Measurements from ENCODE around the gene RAB3A.
"Not testable (repeated sequence)": the region's sequence is repeated elsewhere in the genome, so short reads cannot be mapped to it uniquely, and the experiment has no call there.

RAB3A gene

DNA sequence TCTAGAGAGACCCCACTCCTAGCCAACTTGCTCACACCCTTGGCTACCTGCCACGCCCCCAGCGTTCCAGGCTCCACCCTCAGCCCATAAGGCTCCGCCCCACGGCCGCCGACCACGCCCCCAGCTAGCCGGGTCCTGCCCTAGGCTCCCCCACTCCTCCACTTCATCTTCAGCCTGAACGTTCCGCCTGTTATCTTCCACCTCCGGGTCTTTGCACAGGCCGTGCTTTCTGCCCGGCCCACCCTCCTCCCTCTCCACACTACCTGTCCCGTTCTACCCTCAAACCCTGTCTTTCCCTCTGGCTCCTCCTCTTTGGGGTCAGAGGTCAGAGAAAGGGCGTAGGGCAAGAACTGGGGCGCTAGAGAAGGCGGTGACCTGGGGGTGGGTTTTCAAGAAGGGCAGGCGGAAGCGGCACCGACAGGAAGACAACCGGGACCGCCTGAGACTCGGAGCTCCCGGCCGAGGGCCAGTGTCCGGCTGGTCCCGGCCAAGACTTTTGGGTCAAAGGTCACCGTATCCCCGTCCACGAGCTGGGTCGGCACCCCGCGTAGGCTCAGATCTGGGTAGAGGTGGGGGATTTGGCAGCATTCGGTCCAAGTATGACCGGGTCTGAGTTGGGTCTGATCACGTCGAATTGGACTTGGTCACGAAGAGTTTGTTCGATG, 20.1 kb upstream of the RAB3A start:
- peak; percentile 65 for DNase-seq

DNA sequence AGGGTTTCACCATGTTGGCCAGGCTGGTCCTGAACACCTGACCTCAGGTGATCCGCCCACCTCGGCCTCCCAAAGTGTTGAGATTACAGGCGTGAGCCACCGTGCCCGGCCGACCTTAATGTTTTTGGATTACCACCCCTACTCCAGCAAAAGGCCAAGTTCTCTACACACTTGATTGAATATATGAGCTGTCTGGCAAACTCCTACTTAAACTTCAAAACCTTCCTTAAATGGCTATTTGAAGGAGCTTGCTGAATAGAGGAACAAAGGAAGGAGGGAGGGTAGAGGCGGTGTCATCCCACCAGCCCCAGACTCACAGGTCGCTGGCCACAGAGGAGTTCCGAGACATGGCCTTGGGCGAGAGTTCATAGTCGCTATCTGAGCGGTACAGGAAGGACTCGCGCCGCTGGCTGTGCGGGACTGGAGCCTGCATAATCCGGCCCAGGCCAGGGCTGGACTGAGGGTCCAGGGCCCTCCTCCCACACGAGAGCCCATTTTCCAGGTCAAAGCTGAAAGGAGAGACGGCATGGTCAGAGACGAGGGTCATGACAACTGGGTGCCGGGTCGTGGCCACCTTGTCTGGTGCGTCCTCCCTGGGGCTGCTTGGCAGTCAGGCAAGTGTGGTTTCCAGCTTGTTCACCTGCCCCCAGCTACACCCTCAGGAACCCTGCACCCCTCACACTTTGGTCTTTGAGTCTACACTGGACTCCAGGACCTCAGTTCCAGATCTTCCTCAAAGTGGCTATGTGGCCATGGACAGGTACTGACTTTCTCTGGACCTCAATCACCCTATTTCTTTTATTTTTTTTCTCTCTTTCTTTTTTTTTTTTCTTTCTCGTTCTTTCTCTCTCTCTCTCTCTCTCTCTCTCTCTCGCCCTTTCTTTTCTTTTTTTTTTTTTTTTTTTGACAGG, 18.2 kb upstream of the RAB3A start:
- DNase-seq, result no peak

DNA sequence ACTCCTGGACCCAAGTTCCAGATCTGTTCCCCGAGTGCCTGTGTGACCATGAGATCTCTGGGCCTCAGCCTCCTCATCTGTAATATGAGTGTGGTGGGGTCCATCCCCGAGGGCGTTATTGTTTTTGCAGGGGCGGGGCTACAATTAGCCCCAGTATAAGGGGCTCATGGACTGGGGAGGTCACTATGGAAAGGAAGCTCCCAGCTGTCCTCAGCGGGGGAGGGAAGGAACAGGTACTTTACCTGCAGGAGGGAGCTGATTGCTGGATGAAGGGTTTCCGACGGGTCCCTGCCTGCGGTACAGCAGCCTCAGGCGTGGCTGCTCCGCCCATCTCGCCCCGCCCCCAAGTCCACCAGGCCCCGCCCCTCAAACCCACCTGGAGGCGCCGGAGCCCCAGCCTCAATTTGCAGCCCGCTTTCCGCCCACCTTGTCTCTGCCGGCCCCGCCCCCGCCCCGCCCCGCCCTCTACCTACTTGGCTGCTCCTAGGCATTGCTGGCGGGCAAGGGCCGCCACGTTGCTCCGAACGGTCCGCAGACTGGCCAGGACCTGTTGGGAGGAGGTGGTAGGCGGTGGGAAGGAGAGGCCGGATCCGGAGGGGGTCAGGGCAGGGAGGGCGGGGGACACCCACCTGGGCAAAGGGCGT, 16.9 kb upstream of the RAB3A start:
- no peak for DNase-seq

DNA sequence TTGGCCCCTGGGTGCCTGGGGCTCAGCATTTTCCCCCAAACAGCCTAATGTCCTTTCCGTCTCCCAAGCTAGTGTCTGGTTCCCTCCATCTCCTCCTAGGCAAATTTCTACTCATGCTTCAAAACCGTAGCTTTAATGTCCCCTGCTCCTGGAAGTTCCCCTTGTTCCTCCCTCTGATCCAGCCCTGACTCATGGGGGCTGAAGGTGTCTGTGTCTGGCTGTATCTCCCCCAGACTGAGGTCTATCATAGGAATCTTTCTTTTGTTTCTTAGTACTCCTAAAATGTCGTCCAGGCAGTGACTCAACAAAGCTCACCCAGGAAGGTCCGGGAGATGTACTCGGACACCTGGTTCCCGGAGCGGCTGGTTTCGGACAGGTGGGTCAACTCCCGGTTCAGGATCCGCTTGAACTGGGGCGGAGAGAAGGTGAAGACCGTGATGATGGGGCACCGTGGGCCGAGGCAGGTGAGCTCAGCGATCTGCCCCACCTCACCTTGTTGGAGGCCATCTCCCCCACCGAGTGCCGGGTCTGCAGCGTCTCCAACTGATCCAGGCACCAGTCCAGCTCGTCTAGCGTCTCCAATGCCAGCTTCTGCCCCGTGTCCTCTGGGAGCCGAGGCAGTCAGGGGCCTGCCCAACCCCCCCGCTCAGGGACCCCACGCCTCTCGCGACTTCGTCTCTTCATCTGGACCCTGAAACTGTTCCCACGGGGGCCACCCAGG, 16.2 kb upstream of the RAB3A start:
- DNase-seq, result no peak

DNA sequence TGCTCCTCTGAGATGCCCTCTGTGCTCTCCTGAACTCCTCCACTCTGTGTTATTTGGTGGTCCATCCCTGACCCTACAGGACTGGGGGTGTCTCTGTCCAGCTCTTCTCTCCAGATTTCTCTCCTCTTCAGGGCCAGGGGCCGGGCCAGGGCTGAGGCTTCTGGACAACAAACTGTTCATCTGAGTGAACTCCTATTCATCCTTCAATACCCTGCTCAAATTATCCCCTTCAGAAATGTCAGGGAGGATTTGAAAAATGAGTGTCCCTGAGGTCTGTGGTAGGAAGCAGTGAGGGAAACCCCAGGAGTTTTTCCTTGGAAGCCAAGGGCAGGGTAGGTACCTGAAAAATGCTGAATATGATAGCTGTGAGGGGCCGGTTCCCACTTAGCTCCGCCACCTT, 14.8 kb upstream of the RAB3A start:
- DNase-seq, result no peak

DNA sequence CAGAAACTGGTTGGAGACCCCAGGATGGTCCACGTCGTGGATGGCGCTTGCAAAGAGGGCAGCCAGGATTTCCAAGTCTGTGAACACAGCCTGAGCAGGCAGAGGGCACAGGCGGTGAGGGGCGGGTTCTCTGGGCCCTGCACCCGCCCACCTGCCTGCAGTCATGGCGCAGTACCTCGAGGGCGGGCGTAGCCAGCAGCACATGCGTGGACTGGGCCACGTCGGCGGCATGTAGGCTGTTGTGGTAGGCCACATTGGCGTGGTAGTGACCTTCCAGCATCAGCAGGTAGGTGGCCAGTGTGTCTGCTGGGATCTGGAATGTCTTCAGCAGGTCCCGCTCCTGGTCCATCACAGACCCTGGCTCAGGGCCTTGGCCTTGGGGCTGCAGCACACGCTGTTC, 14.3 kb upstream of the RAB3A start:
- DNase-seq, result no peak

DNA sequence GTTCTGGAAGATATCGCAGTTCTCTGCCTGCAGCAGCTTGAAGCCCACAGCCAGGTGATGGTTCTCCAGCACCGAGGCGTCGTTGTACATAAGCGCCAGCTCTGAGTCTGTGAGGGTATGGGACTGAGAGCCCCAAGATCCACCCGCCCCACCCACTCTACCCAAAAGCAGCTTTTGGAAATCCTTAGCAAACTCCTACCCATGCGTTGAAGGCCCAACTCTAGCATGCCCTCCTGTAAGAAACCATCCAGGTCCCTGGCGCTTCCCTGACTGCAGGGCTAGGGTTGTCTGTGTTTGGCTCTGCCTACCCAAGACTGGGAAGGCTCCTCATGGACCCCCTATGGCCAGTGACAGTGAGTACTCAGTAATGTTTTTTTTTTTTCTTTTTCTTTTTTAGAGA, 12.9 kb upstream of the RAB3A start:
- no peak for DNase-seq

DNA sequence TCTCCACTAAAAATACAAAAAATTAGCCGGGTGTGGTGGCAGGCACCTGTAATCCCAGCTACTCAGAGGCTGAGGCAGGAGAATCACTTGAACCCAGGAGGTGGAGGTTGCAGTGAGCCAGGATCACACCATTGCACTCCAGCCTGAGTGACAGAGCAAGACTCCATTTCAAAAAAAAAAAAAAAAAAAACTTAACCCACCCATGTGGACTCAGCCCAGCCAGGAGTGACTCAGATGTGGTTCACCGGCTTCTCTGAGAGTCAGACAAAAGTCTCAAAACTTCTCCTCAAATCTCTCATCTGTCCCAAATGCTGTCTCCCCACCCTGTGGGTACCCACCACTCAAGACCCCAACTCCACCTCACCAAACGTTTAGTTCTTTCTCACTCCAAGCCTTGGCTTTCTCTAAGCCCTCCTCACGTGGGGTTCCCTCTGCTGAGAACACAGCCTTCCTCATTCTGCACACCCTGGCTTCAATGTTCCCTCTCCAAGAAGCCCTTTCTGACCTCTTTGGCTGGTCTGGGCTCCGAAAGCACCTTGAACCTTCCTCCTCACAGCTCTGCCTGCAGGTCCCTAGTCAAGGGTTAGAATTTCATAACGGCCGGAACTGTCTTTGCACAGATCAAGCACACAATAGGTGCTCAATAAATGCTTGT, 11.1 kb upstream of the RAB3A start:
- DNase-seq, result peak; percentile 38

DNA sequence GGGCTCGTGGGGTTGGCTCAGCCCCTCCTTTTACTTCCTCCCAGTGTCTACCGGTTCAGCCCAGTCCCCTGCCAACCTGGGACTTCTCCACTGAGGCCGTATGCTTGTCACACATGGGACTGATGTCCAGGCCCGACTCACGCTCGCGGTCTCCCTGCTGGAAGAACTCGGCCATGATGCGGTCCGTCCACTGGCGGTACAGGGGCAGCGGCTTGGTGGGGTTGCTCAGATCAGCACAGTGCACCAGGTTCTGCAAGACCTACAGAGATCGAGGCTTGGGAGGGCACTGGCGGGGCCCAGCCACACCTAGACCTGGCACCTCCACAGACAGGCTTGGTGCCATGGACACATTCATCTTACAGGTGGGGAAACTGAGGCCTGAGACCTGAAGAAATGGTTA, 7.8 kb upstream of the RAB3A start:
- no peak for DNase-seq

DNA sequence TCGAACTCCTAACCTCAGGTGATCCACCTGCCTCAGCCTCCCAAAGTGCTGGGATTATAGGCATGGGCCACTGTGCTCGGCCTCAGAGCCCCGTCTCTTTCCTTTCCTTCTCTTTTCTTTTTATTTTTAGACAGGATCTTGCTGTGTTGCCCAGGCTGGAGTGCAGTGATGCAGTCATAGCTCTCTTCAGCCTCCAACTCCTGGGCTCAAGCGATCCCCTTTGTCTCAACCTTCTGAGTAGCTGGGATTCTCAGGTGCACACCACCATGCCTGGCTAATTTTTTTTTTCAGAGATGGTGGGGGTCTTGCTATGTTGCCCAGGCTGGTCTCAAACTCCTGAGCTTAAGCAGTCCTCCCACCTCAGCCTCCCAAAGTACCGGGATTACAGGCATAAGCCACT, 6.1 kb upstream of the RAB3A start:
- not testable (repeated sequence) for DNase-seq

DNA sequence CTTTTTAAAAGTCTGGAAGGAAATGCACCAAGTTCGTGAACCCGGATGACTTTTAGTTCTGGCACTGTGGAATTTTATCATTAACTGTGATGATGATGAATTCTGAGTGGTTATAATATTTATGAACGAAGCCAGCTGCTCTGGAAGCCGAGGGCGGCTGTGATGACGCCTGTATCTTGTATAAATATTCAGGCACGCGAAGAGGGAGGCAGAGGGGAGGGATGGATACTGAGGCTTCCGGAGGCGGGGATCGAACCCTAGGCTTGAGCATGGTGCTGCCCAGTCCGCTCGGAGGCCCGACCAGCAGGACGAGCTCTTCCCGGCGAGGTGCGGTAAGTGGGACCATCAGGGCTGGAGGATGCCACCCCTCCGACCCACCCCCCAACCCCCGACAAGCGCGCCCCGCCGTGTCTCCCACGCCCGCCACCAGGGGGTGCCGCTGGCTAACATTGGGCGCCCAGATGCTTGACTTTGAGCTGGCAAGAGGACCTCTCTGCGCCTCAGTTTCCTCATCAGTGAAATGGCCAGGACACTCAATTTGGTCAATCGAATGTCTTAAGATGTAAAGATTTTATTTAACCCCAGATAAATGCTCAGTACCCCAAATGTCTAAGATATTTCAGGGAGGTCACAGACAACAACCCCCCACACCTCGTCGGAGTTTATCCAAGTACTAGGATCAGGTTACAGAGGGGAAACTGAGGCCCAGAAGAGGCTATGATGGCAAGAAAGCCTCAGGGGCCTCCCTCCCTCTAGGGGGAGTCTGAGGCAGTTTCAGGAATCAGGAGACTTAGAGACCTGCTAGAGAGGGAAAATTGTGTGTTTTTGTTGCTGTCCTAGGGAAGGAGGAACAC, 4.5 kb upstream of the RAB3A start:
- peak; percentile 80 for DNase-seq

DNA sequence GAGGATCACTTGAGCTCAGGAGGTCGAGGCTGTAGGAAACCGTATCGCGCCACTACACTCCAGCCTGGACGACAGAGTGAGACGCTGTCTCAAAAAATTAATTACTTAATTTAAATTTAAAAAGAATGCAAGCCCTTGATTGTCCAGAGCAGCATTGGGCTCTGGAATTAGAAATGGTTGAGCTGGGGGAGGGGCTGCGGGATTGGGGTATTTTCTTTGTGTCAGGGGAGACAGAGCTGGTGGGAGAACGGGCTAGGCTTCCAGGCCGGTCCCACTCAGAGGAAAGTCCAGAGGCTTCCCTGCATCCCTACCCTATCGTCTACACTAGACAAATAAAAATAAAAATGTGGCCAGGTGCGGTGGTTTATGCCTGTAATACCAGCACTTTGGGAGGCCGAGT, 2.2 kb upstream of the RAB3A start:
- no peak for DNase-seq

DNA sequence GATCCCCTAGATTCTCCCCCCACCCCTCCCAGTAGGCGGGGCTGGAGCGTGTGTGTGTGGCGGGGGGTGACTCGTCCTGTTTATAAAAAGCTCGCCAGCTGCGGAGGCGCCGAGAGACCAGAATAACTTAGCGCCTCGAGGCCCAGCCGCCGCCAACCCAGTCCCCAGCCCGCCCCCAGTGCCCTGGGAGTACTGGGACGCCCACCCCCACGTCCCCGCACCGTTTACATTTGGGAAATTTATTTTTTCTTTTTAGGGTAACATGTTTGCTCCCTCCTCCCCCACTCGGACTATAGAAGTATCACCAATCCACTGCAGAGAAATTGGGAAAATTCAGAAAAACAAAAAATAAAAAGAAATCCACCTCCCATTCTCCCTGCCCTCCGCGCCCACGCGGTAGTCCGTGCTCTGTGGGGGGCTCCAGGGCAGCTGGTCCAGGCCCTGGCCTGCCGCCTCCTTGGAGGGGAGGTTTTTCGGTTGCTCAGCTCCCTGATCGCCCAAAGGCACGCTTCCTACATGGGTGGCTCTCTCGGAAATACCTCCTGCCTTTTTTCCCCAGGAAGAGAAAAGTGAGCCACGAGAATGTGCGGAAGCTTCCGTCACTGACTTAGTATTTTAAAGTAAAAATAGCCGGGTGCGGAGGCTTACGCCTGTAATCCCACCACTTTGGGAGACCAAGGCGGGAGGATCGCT, 1.5 kb upstream of the RAB3A start:
- peak; percentile 21 for DNase-seq

DNA sequence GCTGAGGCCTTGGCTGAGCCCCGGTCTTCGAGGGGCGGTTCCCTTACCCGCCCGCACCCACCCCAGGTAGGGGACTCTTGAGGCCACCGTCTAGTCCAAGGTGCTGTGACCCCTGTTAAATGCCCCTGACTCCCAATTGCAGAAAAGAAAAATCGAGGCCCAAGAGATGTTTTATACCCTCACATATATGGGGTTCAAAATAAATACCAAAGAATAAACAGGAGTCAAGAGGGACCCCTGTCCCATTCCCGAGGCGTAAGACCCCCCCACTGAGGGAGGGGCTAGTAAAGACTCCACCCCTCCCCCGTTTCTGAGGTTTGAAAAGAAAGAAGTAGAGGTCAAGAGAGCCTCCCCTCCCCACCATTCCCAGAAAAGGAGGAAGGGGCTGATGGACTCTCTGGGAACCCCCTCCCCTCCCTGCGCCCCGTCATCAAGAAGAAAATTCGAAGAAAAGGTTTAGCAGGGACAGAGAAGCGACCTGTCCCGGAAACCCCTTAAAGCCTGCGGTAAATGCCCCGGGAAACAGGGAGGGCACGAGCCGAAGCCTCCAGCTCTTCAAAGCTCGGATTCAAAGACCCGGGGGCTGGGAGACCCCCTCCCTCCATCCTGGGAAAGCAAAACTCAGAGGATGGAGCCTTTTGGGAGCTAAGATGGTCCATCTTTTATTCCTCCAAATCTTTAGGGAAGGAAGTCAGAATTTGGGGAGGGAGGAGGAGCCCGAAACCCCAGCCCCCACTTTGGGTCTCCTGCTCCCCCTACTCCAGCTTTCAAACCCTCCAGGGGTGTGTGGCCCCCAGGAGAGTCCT, 755 bp upstream of the RAB3A start:
- DNase-seq, result no peak

DNA sequence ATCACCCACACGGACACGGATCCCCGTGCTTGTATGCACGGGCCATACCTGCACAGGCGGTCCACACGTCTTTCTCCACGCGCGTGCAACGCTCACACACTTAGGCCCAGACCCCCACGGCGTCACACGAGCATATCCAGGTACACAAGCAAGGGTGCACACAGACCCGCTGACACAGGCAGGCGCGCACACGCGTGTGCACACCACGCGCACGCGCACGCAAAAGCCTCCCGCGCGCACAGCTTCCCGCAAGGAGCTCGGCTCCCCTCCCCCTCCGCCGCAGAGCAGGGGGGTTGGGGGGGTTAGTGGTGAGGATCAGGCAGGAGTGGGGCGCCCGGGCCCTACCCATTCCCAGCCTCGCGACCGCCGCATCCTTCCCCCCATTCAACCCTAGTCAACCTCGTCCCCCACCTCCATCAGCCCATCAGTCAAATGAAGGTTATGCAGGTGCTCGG, 407 bp downstream of the RAB3A start:
- no peak for DNase-seq

DNA sequence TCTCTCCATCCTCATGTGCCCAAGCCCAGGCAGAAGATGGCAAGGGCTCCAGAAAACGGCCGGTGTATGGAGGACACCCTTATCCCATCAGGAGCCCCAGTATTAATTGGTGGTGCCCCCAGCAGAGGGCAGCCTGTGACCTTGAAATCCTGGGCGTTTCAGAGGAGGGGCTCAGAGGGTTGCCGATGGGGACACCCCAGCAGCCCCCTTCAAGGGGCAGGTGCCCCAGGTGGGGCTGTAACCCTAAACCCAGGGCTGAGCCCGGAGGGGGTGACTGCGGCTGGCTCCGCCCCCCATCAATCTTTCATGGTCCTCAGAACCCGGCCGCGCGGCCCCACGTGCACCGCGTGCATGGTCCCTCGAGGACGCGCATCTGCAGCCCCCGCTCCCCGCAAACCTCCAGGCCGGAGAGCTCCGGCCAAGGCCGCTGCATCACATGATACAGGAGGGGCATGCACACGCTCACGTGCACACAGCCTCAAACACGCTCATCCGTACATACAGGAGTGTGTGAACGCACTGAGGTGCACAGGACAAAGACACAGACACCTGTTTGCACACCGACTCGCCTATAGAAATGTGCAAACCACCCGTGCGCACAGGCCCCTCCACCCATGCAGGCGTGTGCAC, 949 bp downstream of the RAB3A start:
- no peak for DNase-seq

DNA sequence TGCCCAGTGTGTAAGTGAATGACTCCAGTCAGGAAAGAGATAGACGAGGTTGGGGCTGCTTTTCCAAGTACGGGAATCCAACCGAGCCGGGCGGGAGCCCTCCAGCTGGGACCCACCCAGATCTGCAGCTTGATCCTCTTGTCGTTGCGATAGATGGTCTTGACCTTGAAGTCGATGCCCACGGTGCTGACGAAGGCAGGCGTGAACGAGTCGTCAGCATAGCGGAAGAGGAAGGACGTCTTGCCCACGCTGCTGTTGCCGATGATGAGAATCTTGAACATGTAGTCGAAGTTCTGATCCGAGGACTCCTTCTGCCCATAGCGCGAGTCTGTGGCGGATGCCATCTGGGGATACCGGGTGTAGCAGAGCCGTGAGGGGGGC, 1.5 kb downstream of the RAB3A start:
- DNase-seq, result no peak

DNA sequence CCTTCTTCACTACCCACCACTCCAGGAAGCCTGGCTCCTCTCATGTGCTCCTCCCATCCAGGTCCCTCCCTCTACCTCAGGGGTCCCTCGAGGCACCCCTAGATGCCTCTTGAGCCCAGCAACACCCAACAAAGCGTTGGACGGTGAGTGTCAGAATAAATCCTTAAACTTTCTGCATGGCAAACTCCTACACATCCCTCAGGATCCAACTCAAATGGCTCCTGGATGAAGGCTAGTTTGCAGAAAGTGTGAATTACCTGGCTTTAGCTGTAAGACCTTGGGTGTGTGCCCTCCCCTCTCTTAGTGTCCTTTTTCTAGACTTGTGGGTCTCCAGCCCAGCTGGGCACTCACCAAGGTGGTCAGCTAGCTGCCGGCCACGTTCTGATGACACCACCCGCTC, 5.5 kb downstream of the RAB3A start:
- no peak for DNase-seq

DNA sequence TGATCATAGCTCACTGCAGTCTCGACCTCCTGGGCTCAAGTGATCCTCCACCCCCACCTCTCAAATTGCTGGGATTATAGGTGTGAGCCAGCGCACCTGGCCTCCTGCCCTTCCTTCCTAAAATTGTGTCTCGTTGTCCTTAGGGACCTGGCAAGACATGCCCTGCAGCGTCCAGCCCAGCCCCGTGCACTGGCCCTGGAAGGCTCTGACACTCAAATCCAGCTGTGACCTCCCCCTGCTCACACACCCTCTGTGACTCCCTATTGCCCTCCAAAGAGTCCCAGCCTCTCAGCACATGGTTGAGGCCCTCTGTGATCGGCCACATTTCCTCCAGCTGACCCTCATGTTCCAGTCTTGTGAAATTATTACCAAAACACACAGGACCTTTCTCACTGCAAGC, 5.9 kb downstream of the RAB3A start:
- DNase-seq, result no peak

DNA sequence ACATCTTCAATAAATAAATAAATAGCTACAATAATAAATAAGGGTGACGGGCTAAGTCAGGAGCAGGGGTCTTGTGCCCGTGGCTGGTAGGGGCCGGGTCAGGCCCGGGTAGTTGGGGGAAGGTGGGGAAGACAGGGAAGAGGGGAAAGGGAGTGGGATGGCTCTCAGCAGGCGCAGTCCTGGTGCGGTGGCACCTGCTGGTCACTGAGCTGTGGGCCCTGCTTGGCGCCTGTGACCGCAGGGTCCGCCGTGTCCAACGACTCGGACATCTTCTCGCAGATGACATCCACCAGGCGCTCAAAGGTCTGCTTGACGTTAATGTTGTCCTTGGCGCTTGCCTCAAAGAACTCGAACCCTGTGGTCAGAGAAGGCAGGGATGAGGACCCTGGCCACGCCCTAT, 6.5 kb downstream of the RAB3A start:
- no peak for DNase-seq

Data from NCI-H226 (cell line).